ENCODE data around the gene RBM33.
A peak's percentile ranks its signal among the peaks of the same experiment; 100 is the strongest.
"Not testable (repeated sequence)": the region's sequence is repeated elsewhere in the genome, so short reads cannot be mapped to it uniquely, and the experiment has no call there.

Gene RBM33

GRCh38 chr7:155644178-155644970, at the start of gene RBM33:
Gene RBM33, plus strand, starts transcription at chr7:155644661. Its CDS starts 216 bp downstream, at chr7:155644877.
- DNase-seq (ENCODE audit: low read depth in 3 of 3) = peak; percentile 49 to 70 (median 66)

GRCh38 chr7:155594961-155595366, 49.5 kb upstream of the RBM33 start:
- DNase-seq (ENCODE audit: low read depth in 3 of 3) = no peak

- DNase-seq (ENCODE audit: low read depth in 3 of 3) = no peak
Observed at GRCh38 chr7:155597753-155598140, 46.7 kb upstream of the RBM33 start.

GRCh38 chr7:155598810-155599210, 45.7 kb upstream of the RBM33 start:
- DNase-seq (ENCODE audit: low read depth in 3 of 3) = peak; percentile 62 to 70 (median 67)

- DNase-seq (ENCODE audit: low read depth in 3 of 3) = no peak
Observed at GRCh38 chr7:155602156-155602555, 42.3 kb upstream of the RBM33 start.

- DNase-seq (ENCODE audit: low read depth in 3 of 3) = no peak
Observed at GRCh38 chr7:155602750-155603149, 41.7 kb upstream of the RBM33 start.

- no peak for DNase-seq (ENCODE audit: low read depth in 3 of 3)
Observed at GRCh38 chr7:155603205-155603857, 41.1 kb upstream of the RBM33 start.

- DNase-seq (ENCODE audit: low read depth in 3 of 3) = no peak
Observed at GRCh38 chr7:155603858-155604503, 40.5 kb upstream of the RBM33 start.

GRCh38 chr7:155604504-155604997, 39.9 kb upstream of the RBM33 start:
- no peak for DNase-seq (ENCODE audit: low read depth in 3 of 3)

GRCh38 chr7:155609185-155609584, 35.3 kb upstream of the RBM33 start:
- no peak for DNase-seq (ENCODE audit: low read depth in 3 of 3)

GRCh38 chr7:155610633-155611193, 33.7 kb upstream of the RBM33 start:
- DNase-seq (ENCODE audit: low read depth in 3 of 3) = no peak

GRCh38 chr7:155611808-155612447, 32.5 kb upstream of the RBM33 start:
- DNase-seq (ENCODE audit: low read depth in 3 of 3) = no peak

- no peak for DNase-seq (ENCODE audit: low read depth in 3 of 3)
Observed at GRCh38 chr7:155612658-155613057, 31.8 kb upstream of the RBM33 start.

- not testable (repeated sequence) for DNase-seq (ENCODE audit: low read depth in 3 of 3)
Observed at GRCh38 chr7:155615085-155615484, 29.4 kb upstream of the RBM33 start.

- no peak for DNase-seq (ENCODE audit: low read depth in 3 of 3)
Observed at GRCh38 chr7:155618708-155619633, 25.5 kb upstream of the RBM33 start.

- DNase-seq (ENCODE audit: low read depth in 3 of 3) = no peak
Observed at GRCh38 chr7:155619634-155620271, 24.7 kb upstream of the RBM33 start.

- no peak for DNase-seq (ENCODE audit: low read depth in 3 of 3)
Observed at GRCh38 chr7:155620497-155620896, 24.0 kb upstream of the RBM33 start.

GRCh38 chr7:155621418-155621980, 23.0 kb upstream of the RBM33 start:
- DNase-seq (ENCODE audit: low read depth in 3 of 3) = no peak

- DNase-seq (ENCODE audit: low read depth in 3 of 3) = no peak
Observed at GRCh38 chr7:155624412-155624811, 20.0 kb upstream of the RBM33 start.

- DNase-seq (ENCODE audit: low read depth in 3 of 3) = no peak
Observed at GRCh38 chr7:155625557-155625956, 18.9 kb upstream of the RBM33 start.

All from stimulated activated CD4-positive, alpha-beta T cell treated with anti-CD3 and anti-CD28 coated beads, TNF-alpha, amount 100 ng/mL, for 4 hours (primary cell).